Vagina (tissue), 2 donors: Measurements from ENCODE around the gene POLK. TPM values are rescaled to one million over a fixed set of nuclear protein-coding genes. Genes with fewer than 3 reads are reported as not detected.

Source experiments
- DNase-seq, 2 donors: peaks; one replicate each; pipeline ENCODE4 v3.0.0-alpha.2; 2017; ENCODE audit errors: extremely low spot score in 2 of 2
- H3K27ac ChIP-seq: fragments of 200-600 bp; sonication (generic); one replicate; pipeline ENCODE4 v1.5.1; 2019
- H3K27me3 ChIP-seq: fragments of 200-600 bp; sonication (generic); one replicate; pipeline ENCODE4 v1.5.1; 2019
- H3K36me3 ChIP-seq, 2 donors: fragments of 200-600 bp; sonication (generic); one replicate each; pipeline ENCODE4 v1.5.1; 2017 to 2019
- H3K4me1 ChIP-seq: fragments of 200-600 bp; sonication (generic); one replicate; pipeline ENCODE4 v1.5.1; 2019
- H3K4me3 ChIP-seq, 2 donors: fragments of 200-600 bp; sonication (generic); 1 replicate in 1 of 2; 2 replicates in 1 of 2; pipeline ENCODE4 v1.5.1; 2016 to 2019
- H3K9me3 ChIP-seq: fragments of 200-600 bp; sonication (generic); one replicate; pipeline ENCODE4 v1.5.1; 2019
- POLR2A ChIP-seq, 2 donors: fragments of 450-650 bp; IDR thresholded peaks; one replicate each; pipeline ENCODE4 v1.6.1; 2017; ENCODE audit warnings: antibody characterized with exemption in 2 of 2, mild to moderate bottlenecking in 2 of 2, moderate library complexity in 2 of 2
- POLR2AphosphoS5 ChIP-seq, 2 donors: sonication (generic); formaldehyde crosslinking; IDR thresholded peaks; one replicate each; pipeline ENCODE4 v1.9.0; 2017; ENCODE audit warnings: antibody characterized with exemption in 2 of 2, mild to moderate bottlenecking in 2 of 2, low read depth in 1 of 2; ENCODE audit not compliant: insufficient read depth in 1 of 2
- intact Hi-C: fragments of 100-400 bp; cut with DNase I; formaldehyde crosslinking; loops from one replicate; pipeline ENCODE4 v1.15.1; 2023
- total RNA-seq: library from RNA; depleted of rRNA; stranded (reverse); fragments of >200 nt; gene quantifications from one replicate; pipeline ENCODE4 v1.2.3, GENCODE V29; 2016
- TF ChIP-seq, protein P1 (sequence below), 3 experiments: fragments of 450-650 bp in 2 of 3; fragments of 200-600 bp in 1 of 3; sonication (generic) in 1 of 3; IDR thresholded peaks; one replicate each; pipeline ENCODE4 v1.5.1; 2017 to 2019; ENCODE audit warnings: antibody characterized with exemption in 3 of 3, mild to moderate bottlenecking in 2 of 3, moderate library complexity in 2 of 3

POLK gene
- total RNA-seq, 1 donor from 2014 or later: 31.4 TPM

DNA sequence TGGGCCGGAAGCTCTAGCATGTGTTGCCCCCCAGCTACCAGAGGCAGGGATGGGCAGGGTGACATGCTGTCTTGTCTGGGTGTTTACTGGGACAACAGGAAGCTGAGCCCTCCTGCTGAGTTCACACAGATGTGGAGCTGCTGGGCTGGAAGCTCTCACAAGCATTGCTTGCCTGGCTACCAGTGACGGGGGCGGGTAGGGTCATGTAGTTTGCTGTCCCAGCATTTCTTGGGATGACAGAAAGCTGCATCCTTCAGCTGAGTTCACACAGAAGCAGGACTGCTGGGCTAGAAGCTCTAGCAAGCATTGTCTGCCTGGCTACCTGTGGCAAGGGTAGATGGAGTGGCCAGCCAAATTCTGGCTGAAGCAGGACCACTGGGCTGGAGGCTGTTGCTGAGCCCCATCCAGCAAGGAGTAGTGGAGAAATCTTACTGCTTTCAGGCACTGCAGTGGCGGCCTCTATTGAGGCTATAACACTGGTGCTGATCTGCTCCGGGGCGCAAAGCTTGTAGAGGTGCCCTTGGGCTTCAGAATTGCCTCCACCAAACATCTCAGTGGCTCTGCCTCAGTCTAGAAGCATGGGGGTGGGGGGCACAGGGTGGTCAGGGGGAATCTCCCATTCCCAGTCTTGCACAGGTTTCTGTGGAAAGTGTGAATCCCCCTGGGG is 25.1 kb downstream of the POLK start:
- DNase-seq: no peak
- Histone ChIP-seq H3K9me3 (no peaks in the 10 kb centered on the region), H3K27me3 (no peaks in the 10 kb centered on the region), H3K4me3 (no peak overlapping the region), H3K27ac (no peak overlapping the region), H3K4me1 (peaks cover 13% of the 10 kb centered on the region), H3K36me3 (no peaks in the 10 kb centered on the region)
- TF ChIP-seq POLR2AphosphoS5 (IDR thresholded peaks at IDR 0.05; ENCODE audit: insufficient read depth in 1 of 2, low read depth in 1 of 2) (no peak), POLR2A (IDR thresholded peaks at IDR 0.05) (no peak)
- TF ChIP-seq, protein P1, sequence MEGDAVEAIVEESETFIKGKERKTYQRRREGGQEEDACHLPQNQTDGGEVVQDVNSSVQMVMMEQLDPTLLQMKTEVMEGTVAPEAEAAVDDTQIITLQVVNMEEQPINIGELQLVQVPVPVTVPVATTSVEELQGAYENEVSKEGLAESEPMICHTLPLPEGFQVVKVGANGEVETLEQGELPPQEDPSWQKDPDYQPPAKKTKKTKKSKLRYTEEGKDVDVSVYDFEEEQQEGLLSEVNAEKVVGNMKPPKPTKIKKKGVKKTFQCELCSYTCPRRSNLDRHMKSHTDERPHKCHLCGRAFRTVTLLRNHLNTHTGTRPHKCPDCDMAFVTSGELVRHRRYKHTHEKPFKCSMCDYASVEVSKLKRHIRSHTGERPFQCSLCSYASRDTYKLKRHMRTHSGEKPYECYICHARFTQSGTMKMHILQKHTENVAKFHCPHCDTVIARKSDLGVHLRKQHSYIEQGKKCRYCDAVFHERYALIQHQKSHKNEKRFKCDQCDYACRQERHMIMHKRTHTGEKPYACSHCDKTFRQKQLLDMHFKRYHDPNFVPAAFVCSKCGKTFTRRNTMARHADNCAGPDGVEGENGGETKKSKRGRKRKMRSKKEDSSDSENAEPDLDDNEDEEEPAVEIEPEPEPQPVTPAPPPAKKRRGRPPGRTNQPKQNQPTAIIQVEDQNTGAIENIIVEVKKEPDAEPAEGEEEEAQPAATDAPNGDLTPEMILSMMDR (IDR thresholded peaks at IDR 0.05): no peak
- intact Hi-C loops: no loop called here

DNA sequence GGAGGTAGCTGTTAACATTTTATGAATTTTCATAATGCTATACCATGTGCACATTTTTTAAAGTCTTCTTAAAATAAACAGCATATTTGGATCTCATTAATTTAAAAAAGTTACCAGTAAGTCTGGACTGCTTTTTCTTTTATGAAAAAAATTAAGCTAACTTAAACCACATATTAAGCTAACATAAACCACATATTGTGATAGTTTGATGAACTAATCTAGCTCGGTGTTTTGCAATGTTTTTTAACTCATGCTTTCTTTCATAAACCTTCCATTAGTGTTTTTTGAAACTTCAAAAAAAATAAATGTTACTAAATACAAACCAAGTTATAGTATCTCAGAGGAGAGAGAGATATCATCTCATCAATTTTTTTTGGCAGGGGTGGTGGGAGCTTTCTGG is 26.5 kb downstream of the POLK start:
- H3K36me3 ChIP-seq: no peaks in the 10 kb centered on the region
- no peak for TF ChIP-seq POLR2AphosphoS5 (IDR thresholded peaks at IDR 0.05; ENCODE audit: insufficient read depth in 1 of 2, low read depth in 1 of 2)
- TF ChIP-seq, protein P1 (IDR thresholded peaks at IDR 0.05): no peak
- no peak for TF ChIP-seq POLR2A (IDR thresholded peaks at IDR 0.05)
- no peak overlapping the region for H3K27ac ChIP-seq
- no peaks in the 10 kb centered on the region for H3K27me3 ChIP-seq
- H3K4me1 ChIP-seq: peaks cover 13% of the 10 kb centered on the region
- H3K9me3 ChIP-seq: no peaks in the 10 kb centered on the region
- no peak overlapping the region for H3K4me3 ChIP-seq
- DNase-seq: no peak
- intact Hi-C loops: no loop called here

DNA sequence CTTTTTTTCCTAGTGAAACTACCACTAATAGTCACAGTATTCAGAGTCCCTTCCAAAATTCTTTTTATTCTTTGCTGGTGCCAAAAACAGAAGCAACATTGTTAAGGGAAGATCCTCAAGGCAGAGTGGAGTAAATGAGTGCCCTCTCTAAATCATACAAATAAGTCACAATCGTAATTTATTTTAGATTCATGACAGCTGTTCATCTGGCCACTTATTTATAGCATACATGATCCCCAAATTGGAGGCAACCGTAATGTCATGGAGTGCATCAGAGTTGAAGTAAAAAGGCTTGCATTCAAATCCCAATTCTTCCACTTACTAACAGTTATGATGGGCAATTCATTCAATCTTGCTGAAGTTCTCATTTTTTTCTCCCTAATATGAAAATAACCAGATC is 33.4 kb downstream of the POLK start:
- Histone ChIP-seq H3K36me3 (no peaks in the 10 kb centered on the region), H3K27me3 (no peaks in the 10 kb centered on the region), H3K27ac (no peak overlapping the region), H3K4me1 (no peaks in the 10 kb centered on the region), H3K9me3 (no peaks in the 10 kb centered on the region), H3K4me3 (no peak overlapping the region)
- no peak for DNase-seq
- TF ChIP-seq POLR2AphosphoS5 (IDR thresholded peaks at IDR 0.05; ENCODE audit: insufficient read depth in 1 of 2, low read depth in 1 of 2): no peak
- TF ChIP-seq, protein P1 (IDR thresholded peaks at IDR 0.05): no peak
- TF ChIP-seq POLR2A (IDR thresholded peaks at IDR 0.05): no peak
- intact Hi-C loops: no loop called here

DNA sequence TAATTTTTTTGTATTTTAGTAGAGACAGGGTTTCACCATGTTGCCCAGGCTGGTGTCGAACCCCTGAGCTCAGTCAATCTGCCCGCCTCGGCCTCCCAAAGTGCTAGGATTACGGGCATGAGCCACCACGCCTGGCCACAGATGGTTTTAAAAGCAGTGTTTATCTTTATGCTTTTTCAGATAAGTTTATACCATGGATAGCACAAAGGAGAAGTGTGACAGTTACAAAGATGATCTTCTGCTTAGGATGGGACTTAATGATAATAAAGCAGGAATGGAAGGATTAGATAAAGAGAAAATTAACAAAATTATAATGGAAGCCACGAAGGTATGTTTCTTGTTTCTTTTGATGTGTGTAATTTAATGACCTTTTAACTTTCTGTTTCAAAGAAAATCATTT is 35.1 kb downstream of the POLK start:
- H3K27ac ChIP-seq: no peak overlapping the region
- H3K4me3 ChIP-seq: no peak overlapping the region
- DNase-seq: no peak
- TF ChIP-seq POLR2AphosphoS5 (IDR thresholded peaks at IDR 0.05; ENCODE audit: insufficient read depth in 1 of 2, low read depth in 1 of 2) (no peak), POLR2A (IDR thresholded peaks at IDR 0.05) (no peak)
- TF ChIP-seq, protein P1 (IDR thresholded peaks at IDR 0.05): no peak
- no peaks in the 10 kb centered on the region for H3K27me3 ChIP-seq
- H3K4me1 ChIP-seq: no peaks in the 10 kb centered on the region
- H3K36me3 ChIP-seq: no peaks in the 10 kb centered on the region
- intact Hi-C loops: no loop called here
- H3K9me3 ChIP-seq: no peaks in the 10 kb centered on the region

DNA sequence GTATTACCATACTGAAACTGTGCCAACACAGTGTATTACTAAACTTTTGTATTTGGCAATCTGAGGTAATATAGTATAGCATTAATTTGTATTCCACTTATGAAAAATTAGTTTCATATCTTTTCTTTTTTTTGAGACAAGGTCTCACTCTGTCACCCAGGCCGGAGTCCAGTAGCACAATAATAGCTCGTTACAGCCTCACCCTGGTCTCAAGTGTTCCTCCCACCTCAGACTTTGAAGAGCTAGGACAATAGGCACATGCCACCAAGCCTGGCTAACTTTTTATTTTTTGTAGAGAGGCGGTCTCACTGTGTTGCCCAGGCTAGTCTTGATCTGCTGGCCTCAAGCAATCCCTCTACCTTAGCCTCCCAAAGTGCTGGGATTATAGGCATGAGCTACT is 36.1 kb downstream of the POLK start:
- no peaks in the 10 kb centered on the region for H3K27me3 ChIP-seq
- no peak overlapping the region for H3K4me3 ChIP-seq
- intact Hi-C loops: no loop called here

More for the DNA sequence above, 36.1 kb downstream of the POLK start:
- Histone ChIP-seq H3K4me1 (no peaks in the 10 kb centered on the region), H3K27ac (no peak overlapping the region), H3K9me3 (no peaks in the 10 kb centered on the region), H3K36me3 (peaks cover 0 to 7% of the 10 kb centered on the region in 2 donors)
- no peak for DNase-seq
- no peak for TF ChIP-seq POLR2AphosphoS5 (IDR thresholded peaks at IDR 0.05; ENCODE audit: insufficient read depth in 1 of 2, low read depth in 1 of 2)
- TF ChIP-seq, protein P1 (IDR thresholded peaks at IDR 0.05): no peak
- no peak for TF ChIP-seq POLR2A (IDR thresholded peaks at IDR 0.05)
